IMR-90 (cell line): ENCODE data around the gene NAALAD2. TPM values are rescaled to one million over a fixed set of nuclear protein-coding genes. Genes with fewer than 3 reads are reported as not detected.

Source experiments
- ATAC-seq: fragments of 200-7000 bp; cut with Tn5 transposase; 2 replicates; pipeline ENCODE4 v1.9.1; 2020; ENCODE audit warnings: low read depth, mild to moderate bottlenecking, moderate library complexity
- BruUV-seq: library from RNA; stranded (reverse); fragments of 400-500 nt; replicated peaks from 2 replicates; lab custom pipeline; 2021; lab: Mats Ljungman, UMichigan
- CTCF ChIA-PET: fragments of 300-600 bp; formaldehyde crosslinking; extraction: SDS; loops from one replicate; lab custom pipeline; 2021; ENCODE audit warnings: antibody characterized with exemption; lab: Yijun Ruan, JAX
- POLR2A ChIA-PET: fragments of 300-600 bp; sonication (Branson Sonifier 250); formaldehyde crosslinking; loops from one replicate; lab custom pipeline; 2022; ENCODE audit warnings: antibody characterized with exemption; ENCODE audit not compliant: unreplicated experiment; lab: Charles Lee
- DNase-seq: peaks from one replicate; pipeline ENCODE4 v3.0.0; 2013
- H2AFZ ChIP-seq: replicated peaks from 2 replicates; pipeline ENCODE3; 2013; ENCODE audit warnings: low read length, mild to moderate bottlenecking; ENCODE audit not compliant: poor library complexity
- H2AK5ac ChIP-seq: 2 replicates; pipeline ENCODE4 v1.6.1; 2013; ENCODE audit warnings: low read depth, low read length, inconsistent platforms
- H2AK9ac ChIP-seq: replicated peaks from 2 replicates; pipeline ENCODE3; 2013; ENCODE audit warnings: mild to moderate bottlenecking, low read depth, low read length, moderate library complexity; ENCODE audit not compliant: poor library complexity
- H2BK120ac ChIP-seq: 2 replicates; pipeline ENCODE4 v1.6.1; 2013; ENCODE audit warnings: low read depth, low read length, inconsistent platforms
- H2BK15ac ChIP-seq: 3 replicates; pipeline ENCODE4 v1.6.1; 2013; ENCODE audit warnings: low read depth, low read length, inconsistent platforms
- H2BK20ac ChIP-seq: 2 replicates; pipeline ENCODE4 v1.6.1; 2013; ENCODE audit warnings: low read depth, mild to moderate bottlenecking, inconsistent platforms, low read length, moderate library complexity
- H2BK5ac ChIP-seq: 2 replicates; pipeline ENCODE4 v1.6.1; 2013; ENCODE audit warnings: mild to moderate bottlenecking, low read depth, low read length, inconsistent platforms; ENCODE audit not compliant: poor library complexity, severe bottlenecking
- H3K14ac ChIP-seq: replicated peaks from 2 replicates; pipeline ENCODE4 v1.6.1; 2013; ENCODE audit warnings: low read depth, low read length, inconsistent platforms
- H3K18ac ChIP-seq: 2 replicates; pipeline ENCODE4 v1.6.1; 2013; ENCODE audit warnings: low read depth, low read length, control low read depth
- H3K23ac ChIP-seq: 2 replicates; pipeline ENCODE4 v1.6.1; 2013; ENCODE audit warnings: low read depth, low read length, inconsistent platforms
- H3K27ac ChIP-seq: 2 replicates; pipeline ENCODE4 v1.5.1; 2013; ENCODE audit warnings: mild to moderate bottlenecking, control low read depth, low read length; ENCODE audit not compliant: insufficient read depth
- H3K27me3 ChIP-seq: 2 replicates; pipeline ENCODE4 v1.6.1; 2013; ENCODE audit warnings: low read length; ENCODE audit not compliant: control insufficient read depth, insufficient read depth
- H3K36me3 ChIP-seq: 2 replicates; pipeline ENCODE4 v1.6.1; 2013; ENCODE audit warnings: low read length, mixed read lengths; ENCODE audit not compliant: control insufficient read depth, insufficient read depth
- H3K4ac ChIP-seq: 2 replicates; pipeline ENCODE4 v1.6.1; 2013; ENCODE audit warnings: low read depth, low read length, inconsistent platforms
- H3K4me1 ChIP-seq: 2 replicates; pipeline ENCODE4 v1.6.1; 2013; ENCODE audit warnings: low read length, mixed read lengths; ENCODE audit not compliant: control insufficient read depth, insufficient read depth
- H3K4me2 ChIP-seq: 2 replicates; pipeline ENCODE4 v1.6.1; 2013; ENCODE audit warnings: low read depth, mild to moderate bottlenecking, control low read depth, low read length, moderate library complexity
- H3K4me3 ChIP-seq: 2 replicates; pipeline ENCODE4 v1.5.1; 2013; ENCODE audit warnings: low read depth, mild to moderate bottlenecking, control low read depth, low read length, moderate library complexity; ENCODE audit not compliant: insufficient read depth
- H3K56ac ChIP-seq: 2 replicates; pipeline ENCODE4 v1.6.1; 2013; ENCODE audit warnings: low read length, inconsistent platforms; ENCODE audit not compliant: insufficient read depth; ENCODE audit errors: extremely low read depth
- H3K79me1 ChIP-seq, 2 experiments: 2 replicates each; pipeline ENCODE4 v1.6.1; 2013; ENCODE audit warnings: low read length in 2 of 2, inconsistent platforms in 1 of 2, low read depth in 1 of 2
- H3K9ac ChIP-seq: 2 replicates; pipeline ENCODE4 v1.6.1; 2013; ENCODE audit warnings: low read depth, low read length, control low read depth
- H3K9me1 ChIP-seq: 2 replicates; pipeline ENCODE4 v1.6.1; 2013; ENCODE audit warnings: low read length, inconsistent platforms; ENCODE audit not compliant: insufficient read depth
- H3K9me3 ChIP-seq: 2 replicates; pipeline ENCODE4 v1.6.1; 2013; ENCODE audit warnings: low read length; ENCODE audit not compliant: control insufficient read depth, insufficient read depth
- H4K20me1 ChIP-seq: 2 replicates; pipeline ENCODE4 v1.6.1; 2013; ENCODE audit warnings: low read length, inconsistent platforms; ENCODE audit not compliant: insufficient read depth
- H4K5ac ChIP-seq: 2 replicates; pipeline ENCODE4 v1.6.1; 2013; ENCODE audit warnings: mild to moderate bottlenecking, low read depth, low read length, control low read depth
- H4K8ac ChIP-seq, 2 experiments: 2 replicates each; pipeline ENCODE4 v1.6.1; 2013; ENCODE audit warnings: low read depth in 2 of 2, low read length in 2 of 2, control low read depth in 1 of 2, inconsistent platforms in 1 of 2
- H4K91ac ChIP-seq: 2 replicates; pipeline ENCODE4 v1.6.1; 2013; ENCODE audit warnings: low read depth, low read length, inconsistent platforms; ENCODE audit not compliant: insufficient read depth
- BHLHE40 ChIP-seq: fragments of 150-350 bp; IDR thresholded peaks from 2 replicates; pipeline ENCODE4 v1.6.1; 2016; ENCODE audit warnings: mild to moderate bottlenecking, low read depth, low read length
- CEBPB ChIP-seq: IDR thresholded peaks from 2 replicates; pipeline ENCODE4 v1.6.1; 2012; ENCODE audit warnings: low read depth, low read length, improper control_type of control experiment
- CHD1 ChIP-seq: IDR thresholded peaks from 2 replicates; pipeline ENCODE4 v1.6.1; 2012; ENCODE audit warnings: low read depth, low read length, improper control_type of control experiment
- FOS ChIP-seq: fragments of 150-350 bp; IDR thresholded peaks from 2 replicates; pipeline ENCODE4 v1.6.1; 2016; ENCODE audit warnings: low read depth, low read length
- MAZ ChIP-seq: IDR thresholded peaks from 2 replicates; pipeline ENCODE4 v1.6.1; 2012; ENCODE audit warnings: low read depth, mild to moderate bottlenecking, low read length, improper control_type of control experiment, moderate library complexity, borderline replicate concordance
- NFE2L2 ChIP-seq: fragments of 150-350 bp; IDR thresholded peaks from 2 replicates; pipeline ENCODE4 v1.6.1; 2016; ENCODE audit warnings: low read depth, mild to moderate bottlenecking, low read length
- POLR2A ChIP-seq: IDR thresholded peaks from 2 replicates; pipeline ENCODE4 v1.6.1; 2012; ENCODE audit warnings: mild to moderate bottlenecking, low read depth, low read length
- RAD21 ChIP-seq: IDR thresholded peaks from 2 replicates; pipeline ENCODE4 v1.6.1; 2012; ENCODE audit warnings: low read length, improper control_type of control experiment
- RCOR1 ChIP-seq: IDR thresholded peaks from 2 replicates; pipeline ENCODE4 v1.6.1; 2012; ENCODE audit warnings: mild to moderate bottlenecking, low read length, improper control_type of control experiment; ENCODE audit not compliant: insufficient replicate concordance
- SMC3 ChIP-seq: fragments of 150-350 bp; IDR thresholded peaks from 2 replicates; pipeline ENCODE4 v1.6.1; 2016; ENCODE audit warnings: low read depth, mild to moderate bottlenecking, antibody characterized with exemption, low read length, moderate library complexity
- WGBS, 2 experiments: methylation state at CpG; one replicate each; pipeline versions ENCODE4 v1.1.5 to v1.1.7; 2013; ENCODE audit warnings: missing lambda C conversion rate in 2 of 2; ENCODE audit not compliant: insufficient read length in 1 of 2; ENCODE audit errors: extremely low coverage in 2 of 2; 5-methylcytosine and 5-hydroxymethylcytosine counted together
- dilution Hi-C: fragments of 300-500 bp; cut with HindIII; formaldehyde crosslinking; loops from one replicate; pipeline ENCODE4 v1.14.3; 2018; ENCODE audit warnings: low sequenced_read_pairs; ENCODE audit not compliant: unreplicated experiment
- in situ Hi-C: fragments of 300-500 bp; cut with MboI; formaldehyde crosslinking; loops from 3 replicates; pipeline ENCODE4 v1.14.3; 2019; ENCODE audit warnings: low sequenced_read_pairs, inconsistent platforms, mixed read lengths
- intact Hi-C: fragments of 100-400 bp; cut with micrococcal nuclease; formaldehyde crosslinking; loops from 2 replicates; pipeline ENCODE4 v1.10.0; 2022
- polyA plus RNA-seq, 3 experiments: library from polyadenylated mRNA; depleted of rRNA; stranded (reverse); fragments of >200 nt; gene quantifications; 2 replicates each; pipeline ENCODE4 v1.2.3, GENCODE V29; 2012; ENCODE audit warnings: low replicate concordance in 1 of 3
- total RNA-seq: library from RNA; depleted of rRNA; stranded (reverse); fragments of >200 nt; gene quantifications from 2 replicates; pipeline ENCODE4 v1.2.3, GENCODE V29; 2012
- TF ChIP-seq, protein P1 (sequence below): fragments of 150-350 bp; IDR thresholded peaks from 2 replicates; pipeline ENCODE4 v1.6.1; 2016; ENCODE audit warnings: low read depth, mild to moderate bottlenecking, low read length, moderate library complexity, borderline replicate concordance

The NAALAD2 gene
- total and polyA plus RNA-seq, 2 of the 4 experiments (the other 2 are of a cell fraction), result under 0.01 to 0.09 TPM

DNA sequence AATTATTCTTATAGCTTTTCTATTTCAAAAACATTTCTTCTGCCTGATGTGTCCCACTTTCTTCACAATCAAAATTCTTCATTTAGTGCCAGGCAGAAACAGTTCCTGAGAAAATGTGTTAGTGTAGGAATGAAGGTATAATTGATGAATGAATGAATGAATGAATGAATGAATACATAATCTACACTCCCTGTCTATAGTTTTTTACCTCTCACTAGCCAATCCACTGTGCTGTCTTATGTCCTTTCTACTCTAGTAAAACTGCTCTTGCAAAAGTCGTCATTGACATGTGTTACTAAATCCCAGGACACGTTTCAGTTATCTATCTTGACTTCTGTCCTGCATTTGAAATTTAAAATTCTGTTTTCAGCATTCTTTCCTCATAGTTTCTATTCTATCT, 45.5 kb downstream of the NAALAD2 start:
- intact Hi-C loops (no loop called here), in situ Hi-C loops (no loop called here), dilution Hi-C loops (no loop called here)
- ATAC-seq, result no peak
- no peak overlapping the region for H2AK5ac ChIP-seq
- H3K4ac ChIP-seq, result no peak overlapping the region
- no TSS peak for BruUV-seq
- H2BK120ac ChIP-seq, result no peak overlapping the region
- TF ChIP-seq RAD21 (no peak), MAZ (no peak), NFE2L2 (no peak), SMC3 (no peak), CEBPB (no peak), POLR2A (no peak), CHD1 (no peak), FOS (no peak), RCOR1 (no peak), BHLHE40 (no peak)
- TF ChIP-seq, protein P1, sequence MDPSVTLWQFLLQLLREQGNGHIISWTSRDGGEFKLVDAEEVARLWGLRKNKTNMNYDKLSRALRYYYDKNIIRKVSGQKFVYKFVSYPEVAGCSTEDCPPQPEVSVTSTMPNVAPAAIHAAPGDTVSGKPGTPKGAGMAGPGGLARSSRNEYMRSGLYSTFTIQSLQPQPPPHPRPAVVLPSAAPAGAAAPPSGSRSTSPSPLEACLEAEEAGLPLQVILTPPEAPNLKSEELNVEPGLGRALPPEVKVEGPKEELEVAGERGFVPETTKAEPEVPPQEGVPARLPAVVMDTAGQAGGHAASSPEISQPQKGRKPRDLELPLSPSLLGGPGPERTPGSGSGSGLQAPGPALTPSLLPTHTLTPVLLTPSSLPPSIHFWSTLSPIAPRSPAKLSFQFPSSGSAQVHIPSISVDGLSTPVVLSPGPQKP, result no peak
- no peak overlapping the region for H3K56ac ChIP-seq
- no peak overlapping the region for H3K4me3 ChIP-seq
- no peak overlapping the region for H2BK20ac ChIP-seq
- no peaks in the 10 kb centered on the region for H3K9me3 ChIP-seq
- DNase-seq, result no peak
- no peaks in the 10 kb centered on the region for H3K36me3 ChIP-seq
- H2BK15ac ChIP-seq, result no peak overlapping the region
- ChIA-PET CTCF (no interaction called here), POLR2A (no interaction called here)
- no peak overlapping the region for H3K27ac ChIP-seq
- H3K18ac ChIP-seq, result no peak overlapping the region
- H3K4me2 ChIP-seq, result no peak overlapping the region
- H3K4me1 ChIP-seq, result no peaks in the 10 kb centered on the region
- H3K79me1 ChIP-seq, result no peaks in the 10 kb centered on the region
- WGBS, 2 experiments, result no CpG with 5 or more reads among the region's 2 CpGs
- no peak overlapping the region for H2AFZ ChIP-seq
- no peak overlapping the region for H3K9ac ChIP-seq
- H3K27me3 ChIP-seq, result no peaks in the 10 kb centered on the region
- no peak overlapping the region for H2BK5ac ChIP-seq
- H2AK9ac ChIP-seq, result no peak overlapping the region
- no peak overlapping the region for H4K8ac ChIP-seq
- H3K9me1 ChIP-seq, result no peaks in the 10 kb centered on the region
- no peak overlapping the region for H4K91ac ChIP-seq
- H4K20me1 ChIP-seq, result no peaks in the 10 kb centered on the region
- no peak overlapping the region for H3K23ac ChIP-seq
- no peak overlapping the region for H4K5ac ChIP-seq
- no peak overlapping the region for H3K14ac ChIP-seq
